Esophagus muscularis mucosa (tissue), 4 donors: ENCODE data around the gene SLC17A8. TPM values are rescaled to one million over a fixed set of nuclear protein-coding genes. Genes with fewer than 3 reads are reported as not detected.

Experiments
- DNase-seq: peaks from one replicate; pipeline ENCODE4 v3.0.0-alpha.2; 2017; ENCODE audit errors: extremely low spot score
- H3K27ac ChIP-seq, 4 donors: fragments of 200-600 bp; sonication (generic); replicated peaks in 1 of 4; 1 replicate in 3 of 4; 2 replicates in 1 of 4; pipeline ENCODE4 v1.5.1; 2016 to 2019; ENCODE audit warnings: mild to moderate bottlenecking in 1 of 4
- H3K27me3 ChIP-seq, 4 donors: fragments of 200-600 bp; sonication (generic); one replicate each; pipeline versions ENCODE4 v1.5.1 to v1.6.0; 2016 to 2019
- H3K36me3 ChIP-seq, 4 donors: fragments of 200-600 bp; sonication (generic); one replicate each; pipeline ENCODE4 v1.5.1; 2016 to 2019
- H3K4me1 ChIP-seq, 4 donors: fragments of 200-600 bp; sonication (generic); one replicate each; pipeline ENCODE4 v1.5.1; 2016 to 2019
- H3K4me3 ChIP-seq, 4 donors: fragments of 200-600 bp; sonication (generic); 1 replicate in 2 of 4; 2 replicates in 2 of 4; pipeline ENCODE4 v1.5.1; 2016 to 2019; ENCODE audit warnings: mild to moderate bottlenecking in 4 of 4, moderate library complexity in 1 of 4
- H3K9me3 ChIP-seq, 4 donors: fragments of 200-600 bp; sonication (generic); 1 replicate in 3 of 4; 2 replicates in 1 of 4; pipeline ENCODE4 v1.5.1; 2016 to 2019
- CTCF ChIP-seq, 3 experiments: fragments of 200-600 bp in 2 of 3; fragments of 450-650 bp in 1 of 3; sonication (generic) in 2 of 3; IDR thresholded peaks; one replicate each; pipeline ENCODE4 v1.5.1; 2017 to 2019; ENCODE audit warnings: antibody characterized with exemption in 3 of 3, mild to moderate bottlenecking in 2 of 3, moderate library complexity in 1 of 3
- EP300 ChIP-seq: sonication (generic); formaldehyde crosslinking; IDR thresholded peaks from one replicate; pipeline ENCODE4 v1.6.1; 2017; ENCODE audit warnings: antibody characterized with exemption
- POLR2A ChIP-seq: fragments of 450-650 bp; IDR thresholded peaks from one replicate; pipeline ENCODE4 v1.6.1; 2017; ENCODE audit warnings: antibody characterized with exemption, moderate library complexity, mild to moderate bottlenecking, low read depth
- POLR2AphosphoS5 ChIP-seq, 2 donors: sonication (generic); formaldehyde crosslinking; IDR thresholded peaks; one replicate each; pipeline ENCODE4 v1.6.1; 2017; ENCODE audit warnings: antibody characterized with exemption in 2 of 2
- WGBS: methylation state at CpG from one replicate; pipeline ENCODE4 v1.1.5; 2018; 5-methylcytosine and 5-hydroxymethylcytosine counted together
- intact Hi-C: fragments of 100-400 bp; cut with DNase I; formaldehyde crosslinking; loops from one replicate; pipeline ENCODE4 v1.15.1; 2023
- total RNA-seq, 4 donors: library from RNA; depleted of rRNA; stranded (reverse); fragments of >200 nt; gene quantifications; one replicate each; pipeline versions ENCODE4 v1.1.0 to v1.2.1, GENCODE V29; 2016

SLC17A8 gene
- total RNA-seq, 4 donors from 2014 or later = not detected

- no peak for DNase-seq
- no peak overlapping the region for H3K27ac ChIP-seq
- no peaks in the 10 kb centered on the region for H3K27me3 ChIP-seq
- no peak for TF ChIP-seq CTCF (IDR thresholded peaks at IDR 0.05)
- no peak for TF ChIP-seq POLR2A
- TF ChIP-seq EP300 = no peak
- TF ChIP-seq POLR2AphosphoS5 (IDR thresholded peaks at IDR 0.05) = no peak
- H3K9me3 ChIP-seq = no peaks in the 10 kb centered on the region
- peaks cover 0 to 8% (median 5%) of the 10 kb centered on the region in 4 donors for H3K4me1 ChIP-seq
- peaks cover 5 to 58% (median 39%) of the 10 kb centered on the region in 4 donors for H3K36me3 ChIP-seq
- no peak overlapping the region for H3K4me3 ChIP-seq
- intact Hi-C loops = no loop called here
Measured at GRCh38 chr12:100326208-100326607, 30.7 kb upstream of the SLC17A8 start.

- no peak for TF ChIP-seq EP300
- no peak for TF ChIP-seq POLR2AphosphoS5 (IDR thresholded peaks at IDR 0.05)
- 100% methylated on average over 2 of the region's 2 CpGs for WGBS
- H3K36me3 ChIP-seq = peaks cover 8 to 69% (median 50%) of the 10 kb centered on the region in 4 donors
- no peak overlapping the region for H3K4me3 ChIP-seq
- H3K9me3 ChIP-seq = no peaks in the 10 kb centered on the region
- H3K4me1 ChIP-seq = peaks cover 0 to 16% (median 10%) of the 10 kb centered on the region in 4 donors
- H3K27ac ChIP-seq = no peak overlapping the region
- no peak for DNase-seq
- no peaks in the 10 kb centered on the region for H3K27me3 ChIP-seq
- intact Hi-C loops = no loop called here
Measured at GRCh38 chr12:100329800-100330199, 27.1 kb upstream of the SLC17A8 start.

GRCh38 chr12:100331871-100332270 lies 25.0 kb upstream of the SLC17A8 start:
- no peak for TF ChIP-seq CTCF (IDR thresholded peaks at IDR 0.05)
- no peak for TF ChIP-seq POLR2A
- no peak for TF ChIP-seq EP300
- no peak for TF ChIP-seq POLR2AphosphoS5 (IDR thresholded peaks at IDR 0.05)
- Histone ChIP-seq H3K4me1 (peaks cover 0 to 16% (median 10%) of the 10 kb centered on the region in 4 donors), H3K36me3 (peaks cover 8 to 82% (median 56%) of the 10 kb centered on the region in 4 donors), H3K9me3 (no peaks in the 10 kb centered on the region), H3K4me3 (no peak overlapping the region), H3K27me3 (no peaks in the 10 kb centered on the region), H3K27ac (no peak overlapping the region)
- intact Hi-C loops = no loop called here
- WGBS = 67% methylated on average over 1 of the region's 1 CpG
- DNase-seq = no peak

DNA sequence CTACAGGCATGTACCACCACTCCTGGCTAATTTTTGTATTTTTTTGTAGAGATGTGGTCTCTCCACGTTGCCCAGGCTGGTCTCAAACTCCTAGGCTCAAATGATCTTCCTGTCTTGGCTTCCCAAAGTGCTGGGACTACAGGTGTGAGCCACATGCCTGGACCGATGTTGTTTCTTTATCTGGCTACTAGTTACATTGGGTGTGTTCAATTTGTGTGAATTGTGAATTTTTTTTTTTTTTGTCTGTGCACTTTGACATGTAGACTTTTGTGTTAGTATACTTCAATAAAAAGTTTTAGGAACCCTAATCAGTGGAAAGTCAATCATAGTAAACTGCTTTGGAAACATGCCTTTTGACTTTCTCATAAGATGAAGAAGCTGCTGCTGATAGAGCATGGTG lies 24.0 kb upstream of the SLC17A8 start:
- TF ChIP-seq POLR2A (no peak), POLR2AphosphoS5 (IDR thresholded peaks at IDR 0.05) (no peak), EP300 (no peak), CTCF (IDR thresholded peaks at IDR 0.05) (no peak)
- 88% methylated on average over 2 of the region's 2 CpGs for WGBS
- intact Hi-C loops = no loop called here
- Histone ChIP-seq H3K4me1 (peaks cover 0 to 12% (median 9%) of the 10 kb centered on the region in 4 donors), H3K36me3 (peaks cover 16 to 83% (median 59%) of the 10 kb centered on the region in 4 donors), H3K4me3 (no peak overlapping the region), H3K9me3 (no peaks in the 10 kb centered on the region), H3K27ac (no peak overlapping the region), H3K27me3 (no peaks in the 10 kb centered on the region)
- no peak for DNase-seq

- 76% methylated on average over 3 of the region's 3 CpGs for WGBS
- no peak for DNase-seq
- Histone ChIP-seq H3K27me3 (no peaks in the 10 kb centered on the region), H3K36me3 (peaks cover 22 to 80% (median 45%) of the 10 kb centered on the region in 4 donors), H3K27ac (no peak overlapping the region), H3K4me3 (no peak overlapping the region), H3K4me1 (peaks cover 0 to 2% (median under 1%) of the 10 kb centered on the region in 4 donors), H3K9me3 (no peaks in the 10 kb centered on the region)
- TF ChIP-seq POLR2A (no peak), EP300 (no peak), CTCF (IDR thresholded peaks at IDR 0.05) (no peak), POLR2AphosphoS5 (IDR thresholded peaks at IDR 0.05) (no peak)
- intact Hi-C loops = no loop called here
Measured at GRCh38 chr12:100337299-100337698, 19.6 kb upstream of the SLC17A8 start.
